H1 (cell line): ENCODE measurements around the gene PCED1B. TPM values are rescaled to one million over a fixed set of nuclear protein-coding genes. Genes with fewer than 3 reads are reported as not detected.

ENCODE experiments used
- CTCF ChIA-PET: fragments of 300-600 bp; sonication (Branson Sonifier 250); formaldehyde crosslinking; loops from one replicate; lab custom pipeline; 2021; ENCODE audit not compliant: partially characterized antibody; lab: Charles Lee
- POLR2A ChIA-PET: fragments of 300-600 bp; sonication (Branson Sonifier 250); formaldehyde crosslinking; loops from one replicate; lab custom pipeline; 2021; ENCODE audit warnings: inconsistent platforms; ENCODE audit not compliant: partially characterized antibody; lab: Charles Lee
- DNase-seq, 2 experiments: peaks; one replicate each; pipeline versions ENCODE4 v3.0.0 to v3.0.0-alpha.2; 2010 to 2022; ENCODE audit warnings: low spot score in 2 of 2, low read depth in 1 of 2, mixed read lengths in 1 of 2
- FAIRE-seq: peaks from 2 replicates; lab custom pipeline; 2011; peaks lifted over from hg19 to GRCh38; lab: Jason Lieb, UNC
- H2AFZ ChIP-seq: 2 replicates; pipeline ENCODE4 v1.8.1; 2012; ENCODE audit warnings: low read length, inconsistent platforms
- H2AK5ac ChIP-seq: 2 replicates; pipeline ENCODE4 v1.6.1; 2013; ENCODE audit warnings: low read depth, low read length
- H2BK120ac ChIP-seq: replicated peaks from 2 replicates; pipeline ENCODE3; 2013; ENCODE audit warnings: low read depth, low read length, inconsistent platforms
- H2BK12ac ChIP-seq: 2 replicates; pipeline ENCODE4 v1.6.1; 2013; ENCODE audit warnings: low read depth, low read length
- H2BK15ac ChIP-seq: 2 replicates; pipeline ENCODE4 v1.6.1; 2013; ENCODE audit warnings: low read length
- H2BK20ac ChIP-seq: 2 replicates; pipeline ENCODE4 v1.6.1; 2013; ENCODE audit warnings: low read length
- H2BK5ac ChIP-seq: 2 replicates; pipeline ENCODE4 v1.6.1; 2013; ENCODE audit warnings: low read depth, low read length
- H3K14ac ChIP-seq: 2 replicates; pipeline ENCODE4 v1.6.1; 2013; ENCODE audit warnings: inconsistent platforms; ENCODE audit not compliant: insufficient read length
- H3K18ac ChIP-seq: 2 replicates; pipeline ENCODE4 v1.6.1; 2013; ENCODE audit warnings: low read length; ENCODE audit errors: extremely low read depth
- H3K23ac ChIP-seq: 2 replicates; pipeline ENCODE4 v1.6.1; 2013; ENCODE audit warnings: inconsistent platforms; ENCODE audit not compliant: insufficient read length
- H3K23me2 ChIP-seq: 2 replicates; pipeline ENCODE4 v1.6.1; 2013; ENCODE audit warnings: low read depth, low read length
- H3K27ac ChIP-seq: 2 replicates; pipeline ENCODE4 v1.6.1; 2011; ENCODE audit warnings: low read depth, low read length, inconsistent platforms
- H3K27me3 ChIP-seq, 4 experiments: replicated peaks in 1 of 4; 1 replicate in 1 of 4; 2 replicates in 3 of 4; pipeline versions ENCODE4 v1.6.1 to v1.8.1; 2011 to 2013; ENCODE audit warnings: low read length in 3 of 4, mild to moderate bottlenecking in 3 of 4, inconsistent platforms in 2 of 4, mixed read lengths in 2 of 4, moderate library complexity in 1 of 4; ENCODE audit not compliant: control insufficient read depth in 3 of 4, insufficient read depth in 3 of 4; ENCODE audit errors: extremely low read depth in 1 of 4
- H3K36me3 ChIP-seq, 4 experiments: 2 replicates each; pipeline versions ENCODE4 v1.6.1 to v1.8.1; 2011 to 2013; ENCODE audit warnings: mild to moderate bottlenecking in 4 of 4, low read length in 3 of 4, moderate library complexity in 2 of 4, control low read depth in 1 of 4, inconsistent platforms in 1 of 4; ENCODE audit not compliant: insufficient read depth in 4 of 4, control insufficient read depth in 2 of 4
- H3K4ac ChIP-seq: replicated peaks from 2 replicates; pipeline ENCODE3; 2013; ENCODE audit warnings: low read length, low read depth, mixed read lengths, inconsistent platforms; ENCODE audit not compliant: insufficient read length
- H3K4me1 ChIP-seq, 4 experiments: replicated peaks in 1 of 4; 1 replicate in 1 of 4; 2 replicates in 3 of 4; pipeline versions ENCODE4 v1.6.1 to v1.8.1; 2011 to 2013; ENCODE audit warnings: low read length in 3 of 4, inconsistent platforms in 2 of 4, mixed read lengths in 1 of 4; ENCODE audit not compliant: insufficient read depth in 4 of 4, control insufficient read depth in 3 of 4
- H3K4me2 ChIP-seq, 2 experiments: 2 replicates each; pipeline versions ENCODE4 v1.6.1 to v1.8.1; 2011 to 2013; ENCODE audit warnings: low read depth in 2 of 2, low read length in 2 of 2, control low read depth in 1 of 2, inconsistent platforms in 1 of 2, mild to moderate bottlenecking in 1 of 2; ENCODE audit not compliant: insufficient read depth in 1 of 2
- H3K4me3 ChIP-seq, 4 experiments: fragments of 200-600, 300-600 bp in 1 of 4; sonication (generic), shearing (Covaris generic), sonication (Bioruptor Twin) in 1 of 4; 2 replicates each; pipeline versions ENCODE4 v1.5.1 to v1.8.1; 2011 to 2016; ENCODE audit warnings: low read length in 4 of 4, low read depth in 3 of 4, control low read depth in 2 of 4, inconsistent platforms in 2 of 4, mild to moderate bottlenecking in 2 of 4, mixed read lengths in 1 of 4, moderate library complexity in 1 of 4; ENCODE audit not compliant: insufficient read depth in 2 of 4; ENCODE audit errors: extremely low read depth in 1 of 4
- H3K56ac ChIP-seq: replicated peaks from 2 replicates; pipeline ENCODE3; 2013; ENCODE audit warnings: low read depth, mild to moderate bottlenecking, mixed read lengths, low read length, inconsistent platforms; ENCODE audit not compliant: insufficient read length
- H3K79me1 ChIP-seq: 2 replicates; pipeline ENCODE4 v1.6.1; 2013; ENCODE audit warnings: low read depth, low read length, control low read depth
- H3K79me2 ChIP-seq, 2 experiments: 2 replicates each; pipeline versions ENCODE4 v1.6.1 to v1.8.1; 2012 to 2013; ENCODE audit warnings: low read length in 2 of 2, mild to moderate bottlenecking in 2 of 2, inconsistent platforms in 1 of 2; ENCODE audit not compliant: insufficient read depth in 2 of 2, control insufficient read depth in 1 of 2
- H3K9ac ChIP-seq, 4 experiments: replicated peaks in 1 of 4; 1 replicate in 1 of 4; 2 replicates in 3 of 4; pipeline versions ENCODE4 v1.6.1 to v1.8.1; 2011 to 2013; ENCODE audit warnings: low read depth in 3 of 4, low read length in 3 of 4, control low read depth in 2 of 4, mild to moderate bottlenecking in 2 of 4, moderate library complexity in 2 of 4, inconsistent platforms in 1 of 4; ENCODE audit errors: extremely low read depth in 1 of 4
- H3K9me3 ChIP-seq, 2 experiments: 2 replicates each; pipeline versions ENCODE4 v1.6.1 to v1.8.1; 2012 to 2013; ENCODE audit warnings: mild to moderate bottlenecking in 2 of 2, moderate library complexity in 2 of 2, control low read depth in 1 of 2, inconsistent platforms in 1 of 2, low read depth in 1 of 2, low read length in 1 of 2, mixed read lengths in 1 of 2; ENCODE audit not compliant: insufficient read depth in 2 of 2
- H4K20me1 ChIP-seq, 2 experiments: replicated peaks in 1 of 2; 2 replicates each; pipeline versions ENCODE3 to v1.8.1; 2011 to 2013; ENCODE audit warnings: inconsistent platforms in 2 of 2, low read length in 2 of 2, mild to moderate bottlenecking in 1 of 2; ENCODE audit not compliant: insufficient read depth in 2 of 2, control insufficient read depth in 1 of 2
- H4K5ac ChIP-seq: 2 replicates; pipeline ENCODE4 v1.6.1; 2013; ENCODE audit warnings: low read length, low read depth, mixed read lengths, inconsistent platforms; ENCODE audit not compliant: insufficient read length
- H4K8ac ChIP-seq: 2 replicates; pipeline ENCODE4 v1.8.0; 2013; ENCODE audit warnings: mild to moderate bottlenecking, moderate library complexity, low read length, inconsistent platforms; ENCODE audit not compliant: insufficient read depth; ENCODE audit errors: extremely low read depth
- H4K91ac ChIP-seq: replicated peaks from 2 replicates; pipeline ENCODE3; 2013; ENCODE audit warnings: low read length, mixed read lengths, inconsistent platforms; ENCODE audit not compliant: insufficient read length
- BACH1 ChIP-seq: IDR thresholded peaks from 2 replicates; pipeline ENCODE4 v1.6.1; 2012; ENCODE audit warnings: low read length, improper control_type of control experiment
- BRCA1 ChIP-seq: IDR thresholded peaks from 2 replicates; pipeline ENCODE4 v1.6.1; 2012; ENCODE audit warnings: low read depth, low read length, improper control_type of control experiment
- EGR1 ChIP-seq: IDR thresholded peaks from 2 replicates; pipeline ENCODE4 v1.6.1; 2011; ENCODE audit warnings: low read depth, low read length, borderline replicate concordance
- GTF2F1 ChIP-seq: IDR thresholded peaks from 2 replicates; pipeline ENCODE4 v1.6.1; 2012; ENCODE audit warnings: low read depth, low read length, improper control_type of control experiment, borderline replicate concordance
- JUND ChIP-seq: IDR thresholded peaks from 2 replicates; pipeline ENCODE4 v1.6.1; 2011; ENCODE audit warnings: mild to moderate bottlenecking, improper control_type of control experiment, low read length
- NANOG ChIP-seq: IDR thresholded peaks from 2 replicates; pipeline ENCODE4 v1.6.1; 2011; ENCODE audit warnings: low read length, low read depth, mild to moderate bottlenecking, inconsistent platforms; ENCODE audit not compliant: insufficient read depth, poor library complexity, severe bottlenecking
- NRF1 ChIP-seq: IDR thresholded peaks from 2 replicates; pipeline ENCODE4 v1.6.1; 2011; ENCODE audit warnings: mild to moderate bottlenecking, low read depth, low read length, improper control_type of control experiment
- POLR2AphosphoS5 ChIP-seq: IDR thresholded peaks from 2 replicates; pipeline ENCODE4 v1.6.1; 2011; ENCODE audit warnings: low read depth, low read length
- POU5F1 ChIP-seq: IDR thresholded peaks from 2 replicates; pipeline ENCODE4 v1.6.1; 2011; ENCODE audit warnings: low read depth, mild to moderate bottlenecking, low read length, moderate library complexity
- RAD21 ChIP-seq, 2 experiments: IDR thresholded peaks in 1 of 2; conservative IDR thresholded peaks in 1 of 2; 2 replicates each; pipeline ENCODE4 v1.6.1; 2011; ENCODE audit warnings: low read depth in 2 of 2, low read length in 2 of 2, improper control_type of control experiment in 1 of 2, inconsistent platforms in 1 of 2, mild to moderate bottlenecking in 1 of 2, moderate library complexity in 1 of 2
- TAF1 ChIP-seq: IDR thresholded peaks from 2 replicates; pipeline ENCODE4 v1.6.1; 2011; ENCODE audit warnings: mild to moderate bottlenecking, low read depth, low read length
- ZNF274 ChIP-seq: IDR thresholded peaks from 2 replicates; pipeline ENCODE4 v1.7.0; 2012; ENCODE audit warnings: low read length, borderline replicate concordance; ENCODE audit errors: extremely low read depth
- WGBS, 2 experiments: shearing (Covaris generic) in 1 of 2; methylation state at CpG; one replicate each; pipeline versions ENCODE4 v1.1.6 to v1.1.7; 2013 to 2015; ENCODE audit warnings: low lambda C conversion rate in 2 of 2, mixed read lengths in 2 of 2, inconsistent platforms in 1 of 2, low coverage in 1 of 2, missing lambda C conversion rate in 1 of 2; ENCODE audit not compliant: insufficient replicate concordance in 2 of 2, insufficient coverage in 1 of 2, insufficient read length in 1 of 2; ENCODE audit errors: extremely low coverage in 1 of 2, missing lambda C conversion rate in 1 of 2; 5-methylcytosine and 5-hydroxymethylcytosine counted together
- polyA plus RNA-seq, 7 experiments: library from polyadenylated mRNA; depleted of rRNA in 3 of 7; stranded (reverse) in 5 of 7; unstranded in 2 of 7; fragments of >200 nt in 5 of 7; fragments of 200-250 nt in 2 of 7; gene quantifications; 1 replicate in 5 of 7; 2 replicates in 1 of 7; 4 replicates in 1 of 7; pipeline versions ENCODE4 v1.2.1 to v1.2.3, GENCODE V29; 2011 to 2013; ENCODE audit warnings: missing spikeins in 2 of 7, mixed read lengths in 2 of 7
- total RNA-seq: library from RNA; stranded (reverse); fragmentation: NEBNext Ultra II Directional; extraction: Animal tissue kit (Norgen Biotek cat#: 25700); gene quantifications from 2 replicates; pipeline ENCODE4 v1.2.1, GENCODE V29; 2021
- TF ChIP-seq, protein P1 (sequence below): IDR thresholded peaks from 2 replicates; pipeline ENCODE4 v1.6.1; 2011; ENCODE audit warnings: low read depth, mild to moderate bottlenecking, low read length; ENCODE audit not compliant: insufficient read depth

Gene PCED1B
- total and polyA plus RNA-seq, 2 of the 8 experiments (the other 6 are each of a cell fraction or from before 2014, with no cell fraction given), result 4.7 to 5.4 TPM

DNA sequence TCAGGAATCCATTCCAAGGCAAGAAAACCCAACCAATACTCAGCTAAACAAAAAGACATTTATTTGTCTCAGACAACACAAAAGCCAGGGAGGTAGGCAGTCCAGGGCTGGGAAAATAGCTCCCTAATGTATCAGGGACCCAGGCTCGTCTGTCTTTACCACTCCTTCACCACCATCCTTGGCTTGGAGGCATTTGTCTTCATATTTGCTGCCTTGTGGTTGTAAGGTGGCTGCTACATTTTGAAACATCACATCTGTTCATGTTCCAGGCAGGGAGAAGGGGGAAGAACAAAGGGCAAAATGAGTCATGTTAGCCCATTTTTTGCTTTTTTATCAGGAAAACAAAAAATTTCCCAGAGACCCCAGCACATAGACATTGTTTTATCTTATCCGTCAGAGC, 44.8 kb upstream of the PCED1B start:
- Histone ChIP-seq H2BK15ac (no peak overlapping the region), H3K4me2 (no peak overlapping the region), H3K56ac (no peak overlapping the region), H3K4me3 (no peak overlapping the region), H3K27me3 (no peaks in the 10 kb centered on the region), H3K18ac (no peak overlapping the region), H2BK20ac (no peak overlapping the region), H2BK5ac (no peak overlapping the region), H2AFZ (peak overlapping the region; percentile 54; the same call in 1 of the 2 replicates), H4K20me1 (no peaks in the 10 kb centered on the region), H2BK120ac (no peak overlapping the region), H3K4me1 (peaks cover 0 to 8% (median 4%) of the 10 kb centered on the region in 4 experiments; a peak in 4 of 7 replicates), H3K23ac (no peak overlapping the region), H3K79me1 (no peaks in the 10 kb centered on the region), H3K14ac (no peak overlapping the region), H4K8ac (no peak overlapping the region), H2BK12ac (no peak overlapping the region), H4K91ac (no peak overlapping the region), H4K5ac (no peak overlapping the region), H2AK5ac (no peak overlapping the region), H3K9me3 (no peaks in the 10 kb centered on the region), H3K79me2 (no peaks in the 10 kb centered on the region), H3K4ac (no peak overlapping the region), H3K27ac (no peak overlapping the region), H3K36me3 (no peaks in the 10 kb centered on the region), H3K9ac (no peak overlapping the region), H3K23me2 (no peaks in the 10 kb centered on the region)
- DNase-seq, result no peak
- 85% methylated on average over 2 of the region's 2 CpGs; no CpG with 5 or more reads in 1 of the 2 experiments for WGBS, 2 experiments
- POLR2A ChIA-PET, result interaction anchor here (1.5 kb wide), 1 partner anchor 35 kb away, joined by 3 read pairs; no protein-coding TSS in a partner anchor
- CTCF ChIA-PET, result interaction anchor here (1.7 to 4.0 kb wide), 5 partner anchors 14 to 512 kb away, joined by 3 to 36 read pairs (median 26); no protein-coding TSS in a partner anchor
- FAIRE-seq, result no peak
- TF ChIP-seq, protein P1, sequence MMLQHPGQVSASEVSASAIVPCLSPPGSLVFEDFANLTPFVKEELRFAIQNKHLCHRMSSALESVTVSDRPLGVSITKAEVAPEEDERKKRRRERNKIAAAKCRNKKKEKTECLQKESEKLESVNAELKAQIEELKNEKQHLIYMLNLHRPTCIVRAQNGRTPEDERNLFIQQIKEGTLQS, result no peak
- TF ChIP-seq EGR1 (no peak), GTF2F1 (no peak), NRF1 (no peak), JUND (no peak), TAF1 (no peak), BACH1 (no peak), NANOG (no peak), RAD21 (IDR thresholded peaks at IDR 0.05 in 1 of 2, conservative IDR thresholded peaks at IDR 0.05 in 1 of 2; ENCODE audit: low read depth in 2 of 2, low read length in 2 of 2) (no peak), POLR2AphosphoS5 (no peak), ZNF274 (no peak), BRCA1 (no peak), POU5F1 (no peak)
